Mucosa of stomach (tissue), 1 donor: ENCODE results near the gene PDGFRB.

ENCODE experiments used
- H3K27me3 ChIP-seq: one replicate; pipeline ENCODE4 v1.7.0; 2013; ENCODE audit warnings: mild to moderate bottlenecking, low read length; ENCODE audit not compliant: control insufficient read depth, insufficient read depth
- H3K36me3 ChIP-seq: one replicate; pipeline ENCODE4 v1.7.0; 2013; ENCODE audit warnings: low read length; ENCODE audit not compliant: control insufficient read depth, insufficient read depth
- H3K4me1 ChIP-seq: one replicate; pipeline ENCODE4 v1.7.0; 2013; ENCODE audit warnings: mild to moderate bottlenecking, low read length; ENCODE audit not compliant: control insufficient read depth, insufficient read depth
- H3K4me3 ChIP-seq: one replicate; pipeline ENCODE4 v1.7.0; 2013; ENCODE audit warnings: low read length
- H3K9ac ChIP-seq: one replicate; pipeline ENCODE4 v1.7.0; 2013; ENCODE audit warnings: mild to moderate bottlenecking, low read length, moderate library complexity
- H3K9me3 ChIP-seq: one replicate; pipeline ENCODE4 v1.7.0; 2013; ENCODE audit warnings: mild to moderate bottlenecking, low read length, moderate library complexity; ENCODE audit not compliant: control insufficient read depth
- donor health status: Pancreatic carcinoma.

PDGFRB gene

GRCh38 chr5:150180241-150181026, 24.8 kb upstream of the PDGFRB start:
- Histone ChIP-seq H3K4me1 (peaks cover 37% of the 10 kb centered on the region), H3K27me3 (no peaks in the 10 kb centered on the region), H3K4me3 (no peak overlapping the region), H3K9me3 (no peaks in the 10 kb centered on the region), H3K9ac (no peak overlapping the region), H3K36me3 (no peaks in the 10 kb centered on the region)

- no peaks in the 10 kb centered on the region for H3K27me3 ChIP-seq
- no peak overlapping the region for H3K4me3 ChIP-seq
- no peaks in the 10 kb centered on the region for H3K36me3 ChIP-seq
- H3K9ac ChIP-seq: no peak overlapping the region
- no peaks in the 10 kb centered on the region for H3K9me3 ChIP-seq
- peaks cover 25% of the 10 kb centered on the region for H3K4me1 ChIP-seq
Observed at GRCh38 chr5:150179019-150179620, 23.5 kb upstream of the PDGFRB start.

- Histone ChIP-seq H3K9ac (no peak overlapping the region), H3K36me3 (no peaks in the 10 kb centered on the region), H3K4me3 (no peak overlapping the region), H3K9me3 (no peaks in the 10 kb centered on the region), H3K4me1 (peaks cover 19% of the 10 kb centered on the region), H3K27me3 (no peaks in the 10 kb centered on the region)
Observed at GRCh38 chr5:150178262-150178661, 22.6 kb upstream of the PDGFRB start.

- Histone ChIP-seq H3K9ac (no peak overlapping the region), H3K36me3 (no peaks in the 10 kb centered on the region), H3K4me1 (peaks cover 18% of the 10 kb centered on the region)
Observed at GRCh38 chr5:150177721-150178120, 22.1 kb upstream of the PDGFRB start.

GRCh38 chr5:150176745-150177477, 21.3 kb upstream of the PDGFRB start:
- Histone ChIP-seq H3K9ac (no peak overlapping the region), H3K4me1 (peaks cover 16% of the 10 kb centered on the region), H3K27me3 (peaks cover 5% of the 10 kb centered on the region), H3K4me3 (no peak overlapping the region), H3K9me3 (no peaks in the 10 kb centered on the region), H3K36me3 (no peaks in the 10 kb centered on the region)

More at GRCh38 chr5:150177721-150178120, 22.1 kb upstream of the PDGFRB start:
- Histone ChIP-seq H3K4me3 (no peak overlapping the region), H3K9me3 (no peaks in the 10 kb centered on the region), H3K27me3 (peaks cover 1% of the 10 kb centered on the region)

- Histone ChIP-seq H3K27me3 (peaks cover 6% of the 10 kb centered on the region), H3K4me1 (peaks cover 10% of the 10 kb centered on the region), H3K9me3 (no peaks in the 10 kb centered on the region), H3K36me3 (no peaks in the 10 kb centered on the region), H3K9ac (no peak overlapping the region), H3K4me3 (no peak overlapping the region)
Observed at GRCh38 chr5:150175536-150175935, 19.9 kb upstream of the PDGFRB start.

GRCh38 chr5:150175076-150175475, 19.4 kb upstream of the PDGFRB start:
- Histone ChIP-seq H3K4me1 (peaks cover 7% of the 10 kb centered on the region), H3K9ac (no peak overlapping the region)

GRCh38 chr5:150174285-150174684, 18.6 kb upstream of the PDGFRB start:
- Histone ChIP-seq H3K9me3 (no peaks in the 10 kb centered on the region), H3K27me3 (peaks cover 11% of the 10 kb centered on the region), H3K36me3 (no peaks in the 10 kb centered on the region), H3K4me1 (peaks cover 7% of the 10 kb centered on the region), H3K9ac (no peak overlapping the region), H3K4me3 (no peak overlapping the region)

More at GRCh38 chr5:150175076-150175475, 19.4 kb upstream of the PDGFRB start:
- H3K36me3 ChIP-seq: no peaks in the 10 kb centered on the region
- H3K9me3 ChIP-seq: no peaks in the 10 kb centered on the region
- H3K27me3 ChIP-seq: peaks cover 7% of the 10 kb centered on the region
- H3K4me3 ChIP-seq: no peak overlapping the region

GRCh38 chr5:150173161-150173560, 17.5 kb upstream of the PDGFRB start:
- Histone ChIP-seq H3K4me3 (no peak overlapping the region), H3K36me3 (no peaks in the 10 kb centered on the region), H3K4me1 (peaks cover 11% of the 10 kb centered on the region)

GRCh38 chr5:150172556-150172955, 16.9 kb upstream of the PDGFRB start:
- Histone ChIP-seq H3K9ac (no peak overlapping the region), H3K9me3 (no peaks in the 10 kb centered on the region), H3K4me1 (peaks cover 11% of the 10 kb centered on the region), H3K27me3 (peaks cover 28% of the 10 kb centered on the region), H3K36me3 (no peaks in the 10 kb centered on the region), H3K4me3 (no peak overlapping the region)

More at GRCh38 chr5:150173161-150173560, 17.5 kb upstream of the PDGFRB start:
- no peaks in the 10 kb centered on the region for H3K9me3 ChIP-seq
- H3K27me3 ChIP-seq: peaks cover 22% of the 10 kb centered on the region
- H3K9ac ChIP-seq: no peak overlapping the region

- Histone ChIP-seq H3K4me3 (no peak overlapping the region), H3K9ac (no peak overlapping the region), H3K9me3 (no peaks in the 10 kb centered on the region), H3K27me3 (peaks cover 32% of the 10 kb centered on the region), H3K4me1 (peaks cover 11% of the 10 kb centered on the region), H3K36me3 (no peaks in the 10 kb centered on the region)
Observed at GRCh38 chr5:150172145-150172544, 16.5 kb upstream of the PDGFRB start.

- Histone ChIP-seq H3K27me3 (peaks cover 43% of the 10 kb centered on the region), H3K9me3 (no peaks in the 10 kb centered on the region), H3K9ac (no peak overlapping the region), H3K36me3 (no peaks in the 10 kb centered on the region), H3K4me1 (peaks cover 21% of the 10 kb centered on the region), H3K4me3 (no peak overlapping the region)
Observed at GRCh38 chr5:150168864-150169263, 13.2 kb upstream of the PDGFRB start.
